ENCODE data around the gene MSX1. TPM values are rescaled to one million over a fixed set of nuclear protein-coding genes. Genes with fewer than 3 reads are reported as not detected.

MSX1 gene
- total RNA-seq, 2 experiments from 2014 or later, result 0.12 TPM; not detected in 1

Other genes with a start within 250 kb of the MSX1 start
- gene CYTL1, start 159.8 kb downstream of the MSX1 start, total RNA-seq, result not detected
- gene STK32B, start 191.8 kb downstream of the MSX1 start, total RNA-seq, result not detected